Stimulated activated CD4-positive, alpha-beta T cell treated with anti-CD3 and anti-CD28 coated beads, Interleukin-4, amount 100 ng/mL, for 48 hours (primary cell): Measurements from ENCODE around the gene BCL7C.
A peak's percentile ranks its signal among the peaks of the same experiment; 100 is the strongest.
"Not testable (repeated sequence)": the region's sequence is repeated elsewhere in the genome, so short reads cannot be mapped to it uniquely, and the experiment has no call there.

Experiments
- DNase-seq, 2 donors: peaks; one replicate each; pipeline ENCODE4 v3.0.0-alpha.2; 2020; ENCODE audit warnings: low read depth in 2 of 2

Gene BCL7C

GRCh38 chr16:30893744-30894539 is at the start of gene BCL7C:
BCL7C (minus strand) TSS chr16:30894077; CDS start chr16:30893944, 133 bp downstream.
- DNase-seq: peak; percentile 76 to 91

DNA sequence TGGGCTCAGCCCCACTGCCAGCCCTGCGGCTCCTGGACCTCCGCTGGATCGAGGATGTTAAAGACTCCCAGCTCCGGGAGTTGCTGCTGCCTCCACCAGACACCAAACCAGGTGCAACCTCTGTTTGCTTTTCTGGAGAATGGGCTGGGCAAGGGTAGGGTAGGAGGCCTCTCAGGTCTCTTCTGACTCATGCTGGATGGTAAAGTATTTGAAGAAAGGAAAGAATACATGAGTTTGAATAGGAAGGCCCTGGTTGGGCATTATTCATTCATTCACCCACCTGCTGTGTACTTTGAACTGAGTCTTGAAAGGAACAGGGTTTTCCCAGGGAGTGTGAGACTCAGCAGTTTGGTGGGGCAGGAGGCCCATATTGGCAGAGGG is 48.5 kb upstream of the BCL7C start:
- DNase-seq: no peak

GRCh38 chr16:30941600-30942425 is 47.9 kb upstream of the BCL7C start:
- no peak for DNase-seq

DNA sequence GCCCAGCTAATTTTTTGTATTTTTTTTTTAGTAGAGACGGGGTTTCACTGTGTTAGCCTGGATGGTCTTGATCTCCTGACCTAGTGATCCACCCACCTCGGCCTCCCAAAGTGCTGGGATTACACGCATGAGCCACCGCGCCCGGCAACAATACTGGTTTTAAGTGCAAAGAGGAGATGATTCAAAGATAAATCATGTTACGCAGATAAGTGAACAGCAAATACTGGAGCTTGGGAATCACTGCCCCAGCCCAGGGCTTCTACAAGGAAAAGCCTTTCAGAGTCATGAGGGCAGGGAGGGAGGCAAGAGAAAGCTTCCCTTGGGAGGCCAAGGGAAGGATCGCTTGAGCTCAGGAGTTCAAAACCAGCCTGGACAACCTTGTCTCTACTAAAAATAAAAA is 45.7 kb upstream of the BCL7C start:
- not testable (repeated sequence) for DNase-seq

DNA sequence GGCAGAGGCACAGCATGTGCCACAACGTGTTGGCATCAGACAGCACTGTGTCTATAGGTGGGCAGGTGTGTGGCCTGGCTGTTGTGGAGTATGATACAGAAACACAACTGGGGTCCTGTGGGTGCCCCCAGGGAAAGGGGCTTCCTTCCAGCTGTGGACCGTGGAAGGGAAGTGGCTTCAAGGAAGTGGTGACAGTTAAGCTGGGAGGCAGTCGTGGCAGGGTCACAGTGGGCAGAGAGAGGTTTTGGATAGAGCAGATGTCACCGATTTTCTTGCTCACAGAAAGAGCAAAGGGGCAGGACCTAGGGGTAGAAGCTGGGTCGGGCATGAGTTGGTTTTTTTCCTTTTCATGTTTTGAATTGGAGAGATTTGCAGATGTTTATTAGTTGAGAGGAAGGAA is 43.8 kb upstream of the BCL7C start:
- no peak for DNase-seq

DNA sequence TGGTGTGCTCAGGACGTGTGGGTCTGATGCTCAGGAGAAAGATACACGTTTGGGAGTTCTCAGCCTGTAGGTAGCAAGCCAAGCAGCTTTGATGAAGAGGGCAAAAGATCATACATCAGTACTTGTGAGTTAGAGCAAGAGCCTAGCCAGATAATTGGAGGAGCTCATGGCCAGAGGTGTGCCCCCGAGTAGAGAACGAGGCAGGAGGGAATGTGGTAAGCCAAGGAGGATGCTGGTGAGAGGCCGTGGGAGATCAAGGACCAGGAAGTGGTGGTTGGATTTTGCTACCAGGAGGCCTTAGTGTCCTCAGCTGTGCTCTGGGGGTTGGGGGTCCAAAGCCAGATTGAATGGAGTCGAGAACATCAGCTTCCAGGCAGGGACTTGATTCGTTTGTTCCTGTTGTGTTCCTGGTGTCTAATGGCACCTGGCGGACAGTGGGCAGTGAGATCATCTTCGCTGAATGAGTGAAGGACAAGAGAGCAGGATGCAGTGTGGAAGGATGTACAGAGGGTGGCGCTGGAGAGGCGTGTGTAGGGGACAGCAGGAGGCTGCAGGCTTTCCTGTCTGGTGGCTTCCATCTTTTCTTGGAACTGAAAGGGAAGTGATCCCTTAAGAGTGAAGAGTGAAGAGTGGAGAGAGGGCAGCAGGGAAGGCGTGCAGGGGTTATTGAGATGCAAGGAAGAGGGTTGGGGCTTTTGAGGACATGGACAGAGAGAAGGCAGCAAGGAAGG is 41.1 kb upstream of the BCL7C start:
- no peak for DNase-seq

DNA sequence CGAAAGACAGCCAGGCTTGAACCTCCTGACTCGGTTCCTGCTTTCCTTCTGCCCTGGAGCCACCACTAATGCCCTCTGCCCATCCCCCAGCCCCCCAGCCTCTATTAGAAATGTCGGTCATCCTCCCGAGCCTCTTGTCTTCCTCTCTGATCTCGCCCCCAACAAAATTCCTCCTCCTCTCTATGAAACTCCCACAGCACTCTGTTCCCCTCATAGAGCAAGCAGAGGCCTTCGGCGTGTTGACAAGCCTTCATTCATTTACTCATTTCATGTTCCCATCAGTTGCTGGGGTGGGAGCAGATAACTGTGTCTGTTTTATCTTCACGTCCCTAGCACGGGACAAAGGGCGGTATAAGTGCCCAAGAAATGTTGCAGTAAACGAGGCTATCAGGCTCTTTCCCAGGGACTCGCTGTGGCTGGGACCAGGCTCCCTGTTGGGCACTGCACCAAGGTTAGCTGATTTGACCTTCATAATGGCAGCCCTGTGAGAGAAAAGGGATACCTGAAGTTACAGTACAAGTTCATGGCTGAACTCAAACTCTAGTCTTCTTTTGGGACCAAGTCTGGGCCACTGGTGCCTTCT is 37.3 kb upstream of the BCL7C start:
- no peak for DNase-seq

DNA sequence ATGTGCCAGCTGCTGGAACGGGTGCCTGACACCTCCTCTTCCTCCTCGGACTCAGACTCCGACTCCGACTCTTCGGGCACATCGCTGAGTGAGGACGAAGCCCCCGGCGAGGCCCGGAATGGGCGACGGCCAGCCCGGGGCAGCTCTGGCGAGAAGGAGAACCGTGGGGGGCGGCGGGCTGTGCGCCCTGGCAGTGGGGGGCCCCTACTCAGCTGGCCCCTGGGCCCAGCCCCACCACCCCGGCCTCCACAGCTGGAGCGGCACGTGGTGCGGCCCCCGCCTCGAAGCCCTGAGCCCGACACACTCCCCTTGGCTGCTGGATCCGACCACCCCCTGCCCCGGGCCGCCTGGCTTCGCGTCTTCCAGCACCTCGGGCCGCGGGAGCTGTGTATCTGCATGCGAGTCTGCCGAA is 36.3 kb upstream of the BCL7C start:
- no peak for DNase-seq

- DNase-seq: no peak
Measured at GRCh38 chr16:30929167-30929566, 35.3 kb upstream of the BCL7C start.

DNA sequence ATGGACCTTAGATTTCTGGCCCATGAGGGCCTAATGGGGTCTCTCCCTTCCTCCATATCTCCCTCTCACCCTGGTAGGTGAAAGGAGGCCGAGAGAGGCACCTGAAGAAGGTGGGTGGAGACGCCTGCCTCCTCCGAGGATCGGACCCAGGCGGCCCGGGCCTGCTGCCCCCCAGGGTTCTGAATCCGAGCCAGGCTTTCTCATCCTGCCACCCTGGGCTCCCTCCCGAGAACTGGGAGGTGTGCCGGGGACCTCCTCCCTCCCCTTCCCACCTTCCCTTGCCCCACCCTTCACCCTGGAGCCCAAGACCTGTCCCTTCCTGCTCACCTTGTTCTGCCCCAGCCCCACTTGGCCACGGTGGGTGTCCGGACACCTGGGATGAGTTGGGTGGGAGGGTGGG is 34.5 kb upstream of the BCL7C start:
- no peak for DNase-seq

DNA sequence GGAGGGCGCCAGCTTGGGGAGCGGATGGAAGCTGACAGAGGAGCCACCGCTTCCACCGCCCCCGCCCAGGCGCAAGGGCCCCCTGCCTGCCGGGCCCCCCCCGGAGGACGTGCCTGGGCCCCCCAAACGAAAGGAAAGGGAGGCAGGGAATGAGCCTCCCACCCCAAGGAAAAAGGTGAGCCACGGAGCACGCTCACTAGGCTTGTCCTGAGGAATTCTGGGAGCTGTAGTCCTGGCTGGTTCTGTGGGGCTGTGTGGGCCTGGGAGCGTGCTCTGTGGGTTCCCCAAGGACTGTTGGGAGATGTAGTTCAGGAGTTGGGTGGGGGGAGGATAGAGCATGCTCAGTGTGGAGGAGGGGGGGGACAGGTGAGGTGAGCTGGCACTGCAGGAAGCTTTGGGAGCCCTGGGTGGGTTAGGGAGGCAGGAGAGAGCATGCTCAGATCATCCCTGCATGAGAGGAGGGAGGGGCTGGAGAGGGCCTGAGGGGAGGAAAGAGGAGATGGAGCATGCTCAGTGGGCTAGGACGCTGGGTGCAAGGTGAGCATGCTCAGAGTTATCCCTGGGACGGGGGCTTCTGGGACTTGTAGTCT is 34.0 kb upstream of the BCL7C start:
- DNase-seq: peak in 1 of 2 donors; percentile 19

GRCh38 chr16:30926937-30927788 is 33.3 kb upstream of the BCL7C start:
- DNase-seq: no peak

DNA sequence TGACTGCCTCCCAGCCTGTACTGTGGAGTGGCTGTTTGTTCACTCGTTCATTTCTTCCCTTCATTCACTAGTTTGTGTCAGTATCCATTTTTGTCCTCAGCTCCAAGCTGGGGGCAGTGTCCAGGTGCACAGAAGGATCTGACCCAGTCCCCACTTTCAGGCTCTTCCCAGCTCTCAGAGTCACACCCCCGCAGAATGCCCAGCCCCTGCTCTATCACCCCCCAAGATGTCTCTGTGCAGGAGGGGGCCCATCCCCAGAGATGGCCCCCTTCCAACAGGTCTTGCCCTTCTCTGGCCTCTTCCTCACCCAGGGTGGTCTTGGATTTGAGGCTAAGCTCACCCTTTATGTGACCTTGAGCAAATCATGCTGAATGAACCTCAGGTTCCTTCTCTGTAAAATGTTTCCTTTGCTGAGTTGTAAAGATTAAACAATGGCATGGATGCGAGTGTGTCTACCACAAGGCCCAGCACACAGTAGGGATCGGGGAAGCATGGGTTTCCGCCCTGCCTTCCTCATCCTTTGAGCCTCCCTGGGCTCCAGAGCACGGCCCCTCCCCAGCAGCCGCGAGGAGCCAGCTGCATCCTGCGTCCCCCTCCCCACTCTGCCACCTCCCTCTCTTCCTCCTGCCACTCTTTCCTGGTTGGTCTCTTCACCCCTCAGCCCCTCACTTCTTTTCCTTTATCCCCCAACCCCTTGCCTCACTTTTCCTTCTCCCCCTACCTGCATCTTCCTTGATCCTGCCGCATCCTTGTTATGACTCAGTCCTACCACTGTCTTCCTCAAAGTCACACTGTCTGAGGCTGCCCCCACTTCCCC is 32.3 kb upstream of the BCL7C start:
- no peak for DNase-seq

GRCh38 chr16:30925632-30925987 is 31.7 kb upstream of the BCL7C start:
- DNase-seq: no peak

GRCh38 chr16:30924913-30925631 is 31.2 kb upstream of the BCL7C start:
- DNase-seq: no peak

DNA sequence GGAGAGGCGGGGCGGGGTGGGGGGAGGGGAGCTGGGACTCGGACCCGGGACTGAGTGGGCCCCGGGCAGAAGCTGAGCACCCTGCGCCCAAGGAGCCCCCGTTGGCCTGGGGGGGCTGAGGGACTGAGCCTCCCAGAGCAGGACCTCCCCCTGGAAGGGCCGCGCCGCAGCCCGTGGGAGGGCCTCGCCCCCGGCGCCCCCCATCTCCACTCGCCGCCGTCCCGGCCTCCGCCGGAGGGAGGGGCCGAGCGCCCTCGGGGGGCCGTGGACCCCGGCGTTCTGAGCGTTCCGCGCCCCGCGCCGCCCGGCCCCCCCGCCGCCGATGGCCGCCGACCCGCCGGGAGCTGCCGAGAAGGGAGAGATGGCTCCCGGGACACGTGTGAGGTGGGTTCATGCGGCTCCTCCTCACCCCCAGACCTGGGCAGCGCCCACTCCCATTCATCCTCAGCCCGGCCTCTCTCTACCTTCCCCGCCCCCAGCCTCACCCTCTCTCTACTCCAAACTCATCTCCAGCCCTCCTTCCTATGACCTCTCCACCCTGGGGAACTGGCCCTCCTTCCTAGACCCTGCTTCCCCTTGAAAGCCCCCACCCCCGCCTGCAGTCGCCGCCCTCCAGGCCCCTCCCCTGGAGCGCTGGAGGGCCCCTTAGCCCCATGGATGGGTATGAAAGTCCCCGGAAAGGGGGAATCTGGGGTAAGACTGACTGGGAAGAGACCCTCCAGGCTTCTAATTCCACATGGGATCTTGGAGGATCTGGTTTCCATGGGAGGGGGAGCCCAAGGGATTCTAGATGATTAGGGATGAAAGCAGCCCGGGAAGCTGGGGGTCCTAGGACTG is 30.4 kb upstream of the BCL7C start:
- no peak for DNase-seq

GRCh38 chr16:30923554-30924075 is 29.7 kb upstream of the BCL7C start, which contains the start of gene FBXL19:
FBXL19 (plus strand) TSS chr16:30923572; CDS start chr16:30925755, 2,183 bp downstream.
- no peak for DNase-seq
